Activated CD4-positive, alpha-beta memory T cell treated with anti-CD3 and anti-CD28 coated beads for 36 hours (primary cell): ENCODE measurements around the gene CYP4F8. TPM values are rescaled to one million over a fixed set of nuclear protein-coding genes. Genes with fewer than 3 reads are reported as not detected.
"Not testable (repeated sequence)": the region's sequence is repeated elsewhere in the genome, so short reads cannot be mapped to it uniquely, and the experiment has no call there.

Experiments
- CTCF ChIA-PET: fragments of 350-600 bp; sonication (Branson Sonifier 250); formaldehyde crosslinking; loops from one replicate; lab custom pipeline; 2021; ENCODE audit warnings: antibody characterized with exemption, inconsistent platforms; lab: Charles Lee
- POLR2A ChIA-PET: fragments of 350-600 bp; sonication (Branson Sonifier 250); formaldehyde crosslinking; loops from one replicate; lab custom pipeline; 2021; ENCODE audit warnings: antibody characterized with exemption; lab: Charles Lee
- DNase-seq: peaks from one replicate; pipeline ENCODE4 v3.0.0-alpha.2; 2020
- H3K27ac Mint-ChIP-seq: one replicate; pipeline ENCODE4 v1.8.0; 2021; ENCODE audit warnings: mixed read lengths
- H3K27me3 Mint-ChIP-seq: one replicate; pipeline ENCODE4 v1.8.0; 2021; ENCODE audit warnings: mixed read lengths
- H3K36me3 Mint-ChIP-seq: one replicate; pipeline ENCODE4 v1.8.0; 2021; ENCODE audit warnings: mixed read lengths
- H3K4me1 Mint-ChIP-seq: one replicate; pipeline ENCODE4 v1.8.0; 2021; ENCODE audit warnings: low read depth, mixed read lengths
- H3K4me3 Mint-ChIP-seq: one replicate; pipeline ENCODE4 v1.8.0; 2021; ENCODE audit warnings: mild to moderate bottlenecking, mixed read lengths
- H3K9me3 Mint-ChIP-seq: one replicate; pipeline ENCODE4 v1.8.0; 2021; ENCODE audit warnings: mixed read lengths
- intact Hi-C: fragments of 100-400 bp; cut with micrococcal nuclease; formaldehyde crosslinking; loops from one replicate; pipeline ENCODE4 v1.15.1; 2023
- total RNA-seq, 2 experiments: library from RNA; stranded (reverse); gene quantifications; one replicate each; pipeline ENCODE4 v1.2.3, GENCODE V29; 2021

Gene CYP4F8
- total RNA-seq, 2 experiments from 2014 or later, result not detected

- no peak within 1 kb of the TSS for H3K4me3 Mint-ChIP-seq
- POLR2A ChIA-PET, result no interaction called here
- intact Hi-C loops, result no loop called here
- H3K27me3 Mint-ChIP-seq, result peaks cover 7% of the 10 kb centered on the region
- CTCF ChIA-PET, result no interaction called here
- H3K27ac Mint-ChIP-seq, result no peak within 1 kb of the TSS
- H3K4me1 Mint-ChIP-seq, result no peaks in the 10 kb centered on the region
- no peak for DNase-seq
- no peaks in the 10 kb centered on the region for H3K9me3 Mint-ChIP-seq
- no peaks in the 10 kb centered on the region for H3K36me3 Mint-ChIP-seq
Measured at GRCh38 chr19:15640294-15640903, 25.4 kb downstream of the CYP4F8 start, which contains the start of gene CYP4F3. CYP4F3 (plus strand) TSS chr19:15640897; CDS start chr19:15641416, 519 bp downstream.

- ChIA-PET CTCF (no interaction called here), POLR2A (no interaction called here)
- H3K4me3 Mint-ChIP-seq, result no peak overlapping the region
- intact Hi-C loops, result no loop called here
- H3K27ac Mint-ChIP-seq, result no peak overlapping the region
- no peaks in the 10 kb centered on the region for H3K36me3 Mint-ChIP-seq
- peaks cover 10% of the 10 kb centered on the region for H3K27me3 Mint-ChIP-seq
- H3K4me1 Mint-ChIP-seq, result no peaks in the 10 kb centered on the region
- no peaks in the 10 kb centered on the region for H3K9me3 Mint-ChIP-seq
- DNase-seq, result no peak
Measured at GRCh38 chr19:15640904-15641597, 26.0 kb downstream of the CYP4F8 start.

GRCh38 chr19:15641901-15642491 lies 27.0 kb downstream of the CYP4F8 start:
- CTCF ChIA-PET, result no interaction called here
- Mint-ChIP-seq H3K4me1 (no peaks in the 10 kb centered on the region), H3K36me3 (no peaks in the 10 kb centered on the region), H3K27ac (no peak overlapping the region), H3K4me3 (no peak overlapping the region), H3K9me3 (no peaks in the 10 kb centered on the region), H3K27me3 (peaks cover 11% of the 10 kb centered on the region)
- DNase-seq, result no peak
- POLR2A ChIA-PET, result no interaction called here
- intact Hi-C loops, result no loop called here

- H3K4me3 Mint-ChIP-seq, result no peak overlapping the region
- no peaks in the 10 kb centered on the region for H3K36me3 Mint-ChIP-seq
- peaks cover 10% of the 10 kb centered on the region for H3K27me3 Mint-ChIP-seq
- ChIA-PET POLR2A (no interaction called here), CTCF (no interaction called here)
- intact Hi-C loops, result no loop called here
- no peak overlapping the region for H3K27ac Mint-ChIP-seq
- no peaks in the 10 kb centered on the region for H3K9me3 Mint-ChIP-seq
- no peak for DNase-seq
- H3K4me1 Mint-ChIP-seq, result no peaks in the 10 kb centered on the region
Measured at GRCh38 chr19:15642807-15643206, 27.8 kb downstream of the CYP4F8 start.

GRCh38 chr19:15643387-15643786 lies 28.4 kb downstream of the CYP4F8 start:
- Mint-ChIP-seq H3K27me3 (peaks cover 10% of the 10 kb centered on the region), H3K4me3 (no peak overlapping the region), H3K4me1 (no peaks in the 10 kb centered on the region), H3K9me3 (no peaks in the 10 kb centered on the region), H3K27ac (no peak overlapping the region), H3K36me3 (no peaks in the 10 kb centered on the region)
- POLR2A ChIA-PET, result no interaction called here
- no peak for DNase-seq
- intact Hi-C loops, result no loop called here
- CTCF ChIA-PET, result no interaction called here

- H3K27me3 Mint-ChIP-seq, result peaks cover 10% of the 10 kb centered on the region
- CTCF ChIA-PET, result no interaction called here
Measured at GRCh38 chr19:15644066-15644741, 29.2 kb downstream of the CYP4F8 start.

GRCh38 chr19:15644816-15645215 lies 29.8 kb downstream of the CYP4F8 start:
- no peak overlapping the region for H3K27ac Mint-ChIP-seq
- H3K4me1 Mint-ChIP-seq, result no peaks in the 10 kb centered on the region
- H3K27me3 Mint-ChIP-seq, result peaks cover 10% of the 10 kb centered on the region
- no peaks in the 10 kb centered on the region for H3K9me3 Mint-ChIP-seq
- no peaks in the 10 kb centered on the region for H3K36me3 Mint-ChIP-seq
- no peak overlapping the region for H3K4me3 Mint-ChIP-seq
- ChIA-PET POLR2A (no interaction called here), CTCF (no interaction called here)
- DNase-seq, result no peak
- intact Hi-C loops, result no loop called here

More at GRCh38 chr19:15644066-15644741, 29.2 kb downstream of the CYP4F8 start:
- H3K36me3 Mint-ChIP-seq, result no peaks in the 10 kb centered on the region
- no peaks in the 10 kb centered on the region for H3K9me3 Mint-ChIP-seq
- POLR2A ChIA-PET, result no interaction called here
- no peak for DNase-seq
- H3K27ac Mint-ChIP-seq, result no peak overlapping the region
- H3K4me1 Mint-ChIP-seq, result no peaks in the 10 kb centered on the region
- H3K4me3 Mint-ChIP-seq, result no peak overlapping the region
- intact Hi-C loops, result no loop called here

- ChIA-PET POLR2A (no interaction called here), CTCF (no interaction called here)
- Mint-ChIP-seq H3K27ac (no peak overlapping the region), H3K27me3 (peaks cover 18% of the 10 kb centered on the region), H3K4me1 (no peaks in the 10 kb centered on the region), H3K36me3 (no peaks in the 10 kb centered on the region), H3K9me3 (no peaks in the 10 kb centered on the region), H3K4me3 (no peak overlapping the region)
- no peak for DNase-seq
- intact Hi-C loops, result no loop called here
Measured at GRCh38 chr19:15649526-15649925, 34.5 kb downstream of the CYP4F8 start.

GRCh38 chr19:15650123-15650522 lies 35.1 kb downstream of the CYP4F8 start:
- intact Hi-C loops, CTCF ChIA-PET, H3K36me3 Mint-ChIP-seq, H3K27ac Mint-ChIP-seq, H3K9me3 Mint-ChIP-seq, DNase-seq, POLR2A ChIA-PET, H3K4me3 Mint-ChIP-seq, H3K4me1 Mint-ChIP-seq: not testable (repeated sequence)
- peaks cover 22% of the 10 kb centered on the region for H3K27me3 Mint-ChIP-seq

GRCh38 chr19:15651791-15652190 lies 36.8 kb downstream of the CYP4F8 start:
- H3K4me3 Mint-ChIP-seq, result no peak overlapping the region
- POLR2A ChIA-PET, result no interaction called here

GRCh38 chr19:15652559-15653278 lies 37.7 kb downstream of the CYP4F8 start:
- Mint-ChIP-seq H3K4me3 (no peak overlapping the region), H3K4me1 (no peaks in the 10 kb centered on the region), H3K9me3 (no peaks in the 10 kb centered on the region), H3K27ac (no peak overlapping the region), H3K27me3 (peaks cover 25% of the 10 kb centered on the region), H3K36me3 (no peaks in the 10 kb centered on the region)
- no peak for DNase-seq
- intact Hi-C loops, result no loop called here
- ChIA-PET POLR2A (no interaction called here), CTCF (no interaction called here)

More at GRCh38 chr19:15651791-15652190, 36.8 kb downstream of the CYP4F8 start:
- Mint-ChIP-seq H3K36me3 (no peaks in the 10 kb centered on the region), H3K27me3 (peaks cover 22% of the 10 kb centered on the region), H3K4me1 (no peaks in the 10 kb centered on the region), H3K9me3 (no peaks in the 10 kb centered on the region), H3K27ac (no peak overlapping the region)
- CTCF ChIA-PET, result no interaction called here
- intact Hi-C loops, result no loop called here
- DNase-seq, result no peak

- POLR2A ChIA-PET, result no interaction called here
- no peaks in the 10 kb centered on the region for H3K4me1 Mint-ChIP-seq
- H3K27ac Mint-ChIP-seq, result no peak overlapping the region
- CTCF ChIA-PET, result no interaction called here
- H3K9me3 Mint-ChIP-seq, result no peaks in the 10 kb centered on the region
- peaks cover 31% of the 10 kb centered on the region for H3K27me3 Mint-ChIP-seq
- intact Hi-C loops, result no loop called here
- H3K4me3 Mint-ChIP-seq, result no peak overlapping the region
- no peak for DNase-seq
- no peaks in the 10 kb centered on the region for H3K36me3 Mint-ChIP-seq
Measured at GRCh38 chr19:15656467-15656866, 41.4 kb downstream of the CYP4F8 start.
